Lower leg skin (tissue), 3 donors: Measurements from ENCODE around the gene LYRM9.
"Not testable (repeated sequence)": the region's sequence is repeated elsewhere in the genome, so short reads cannot be mapped to it uniquely, and the experiment has no call there.

Experiments used
- CTCF ChIP-seq, 3 donors: fragments of 450-650 bp; IDR thresholded peaks; one replicate each; pipeline ENCODE4 v1.5.1; 2016; ENCODE audit warnings: antibody characterized with exemption in 3 of 3, mild to moderate bottlenecking in 3 of 3, moderate library complexity in 2 of 3
- POLR2A ChIP-seq, 2 donors: fragments of 450-650 bp; IDR thresholded peaks; one replicate each; pipeline ENCODE4 v1.6.1; 2016 to 2017; ENCODE audit warnings: antibody characterized with exemption in 2 of 2, mild to moderate bottlenecking in 1 of 2, moderate library complexity in 1 of 2

GRCh38 chr17:27839571-27840405 lies 53.4 kb downstream of the LYRM9 start:
- not testable (repeated sequence) for TF ChIP-seq POLR2A, CTCF (IDR thresholded peaks at IDR 0.05)
